ENCODE data around the gene PTPRJ. TPM values are rescaled to one million over a fixed set of nuclear protein-coding genes. Genes with fewer than 3 reads are reported as not detected.

PTPRJ gene
- total RNA-seq, 2 experiments from 2014 or later, result 8.2 to 10.7 TPM

GRCh38 chr11:48090174-48090573 is 109.8 kb downstream of the PTPRJ start:
- H3K4me1 Mint-ChIP-seq (ENCODE audit: low read depth), result peaks cover 49% of the 10 kb centered on the region
- no peaks in the 10 kb centered on the region for H3K36me3 Mint-ChIP-seq (ENCODE audit: low read depth)
- intact Hi-C loops (cut with micrococcal nuclease), result no loop called here
- H3K4me3 Mint-ChIP-seq, result no peak overlapping the region
- H3K27ac Mint-ChIP-seq, result no peak overlapping the region
- CTCF ChIA-PET, result no interaction called here
- no peak for DNase-seq
- H3K9me3 Mint-ChIP-seq, result no peaks in the 10 kb centered on the region
- no peaks in the 10 kb centered on the region for H3K27me3 Mint-ChIP-seq (ENCODE audit: low read depth)

DNA sequence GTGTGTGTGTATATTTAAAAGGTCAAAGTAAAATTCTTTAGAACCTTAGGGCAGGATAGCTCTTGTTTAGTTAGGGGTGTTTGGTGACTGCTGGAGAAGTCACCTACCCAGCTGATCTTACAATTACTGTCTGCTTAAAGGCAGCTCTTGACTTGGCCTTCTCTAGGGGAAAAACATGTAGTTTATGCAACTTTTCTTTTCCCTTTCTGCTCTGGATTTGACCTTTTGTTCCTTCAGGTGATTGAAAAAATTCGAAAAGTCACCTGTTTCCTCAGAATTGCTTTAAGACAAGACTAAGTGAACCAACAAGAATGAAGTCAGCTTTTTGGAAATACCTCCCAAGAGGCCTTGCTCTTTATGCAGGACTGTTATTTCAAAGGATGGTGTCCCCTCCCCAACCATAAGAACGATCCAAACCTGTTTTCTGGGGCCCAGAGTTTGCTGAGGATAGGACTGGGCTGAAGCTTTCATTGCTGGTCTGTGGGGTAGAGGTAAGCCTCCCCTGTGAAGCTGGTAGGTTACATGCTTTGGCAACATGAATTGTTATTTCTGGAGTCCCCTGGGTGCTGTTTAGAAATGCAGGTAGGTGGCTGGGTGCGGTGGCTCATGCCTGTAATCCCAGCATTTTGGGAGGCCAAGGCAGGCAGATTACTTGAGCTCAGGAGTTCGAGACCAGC is 111.2 kb downstream of the PTPRJ start:
- Mint-ChIP-seq H3K4me1 (ENCODE audit: low read depth) (peaks cover 55% of the 10 kb centered on the region), H3K36me3 (ENCODE audit: low read depth) (no peaks in the 10 kb centered on the region), H3K9me3 (no peaks in the 10 kb centered on the region), H3K27ac (no peak overlapping the region), H3K4me3 (no peak overlapping the region), H3K27me3 (ENCODE audit: low read depth) (no peaks in the 10 kb centered on the region)
- DNase-seq, result no peak
- CTCF ChIA-PET, result interaction anchor here (0.7 kb wide), 1 partner anchor 25 kb away, joined by 4 read pairs; no protein-coding TSS in a partner anchor
- intact Hi-C loops (cut with micrococcal nuclease), result no loop called here

DNA sequence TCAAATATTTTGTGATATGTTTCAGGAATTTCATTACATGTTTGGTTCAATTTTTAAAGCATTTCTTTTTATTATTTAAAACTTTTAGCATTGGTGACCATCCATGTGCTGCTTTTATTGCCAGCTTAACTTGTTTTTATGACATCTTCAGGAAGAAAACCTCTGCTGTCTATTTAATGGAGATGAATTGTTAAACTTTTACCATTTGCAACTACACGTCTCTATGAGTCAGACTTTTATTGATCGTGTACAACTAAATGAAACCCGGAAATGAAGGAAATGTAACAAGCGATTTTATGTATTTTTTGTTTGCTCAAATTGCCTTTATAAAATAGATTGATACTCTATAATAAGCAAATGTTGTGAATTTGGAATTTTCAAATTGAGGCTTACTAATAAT is 113.0 kb downstream of the PTPRJ start:
- H3K36me3 Mint-ChIP-seq (ENCODE audit: low read depth), result no peaks in the 10 kb centered on the region
- H3K27me3 Mint-ChIP-seq (ENCODE audit: low read depth), result no peaks in the 10 kb centered on the region
- H3K9me3 Mint-ChIP-seq, result no peaks in the 10 kb centered on the region
- peaks cover 63% of the 10 kb centered on the region for H3K4me1 Mint-ChIP-seq (ENCODE audit: low read depth)
- DNase-seq, result no peak
- no peak overlapping the region for H3K27ac Mint-ChIP-seq
- CTCF ChIA-PET, result interaction anchor here (1.1 kb wide), 1 partner anchor 159 kb away, joined by 4 read pairs; no protein-coding TSS in a partner anchor
- intact Hi-C loops (cut with micrococcal nuclease), result no loop called here
- H3K4me3 Mint-ChIP-seq, result no peak overlapping the region

DNA sequence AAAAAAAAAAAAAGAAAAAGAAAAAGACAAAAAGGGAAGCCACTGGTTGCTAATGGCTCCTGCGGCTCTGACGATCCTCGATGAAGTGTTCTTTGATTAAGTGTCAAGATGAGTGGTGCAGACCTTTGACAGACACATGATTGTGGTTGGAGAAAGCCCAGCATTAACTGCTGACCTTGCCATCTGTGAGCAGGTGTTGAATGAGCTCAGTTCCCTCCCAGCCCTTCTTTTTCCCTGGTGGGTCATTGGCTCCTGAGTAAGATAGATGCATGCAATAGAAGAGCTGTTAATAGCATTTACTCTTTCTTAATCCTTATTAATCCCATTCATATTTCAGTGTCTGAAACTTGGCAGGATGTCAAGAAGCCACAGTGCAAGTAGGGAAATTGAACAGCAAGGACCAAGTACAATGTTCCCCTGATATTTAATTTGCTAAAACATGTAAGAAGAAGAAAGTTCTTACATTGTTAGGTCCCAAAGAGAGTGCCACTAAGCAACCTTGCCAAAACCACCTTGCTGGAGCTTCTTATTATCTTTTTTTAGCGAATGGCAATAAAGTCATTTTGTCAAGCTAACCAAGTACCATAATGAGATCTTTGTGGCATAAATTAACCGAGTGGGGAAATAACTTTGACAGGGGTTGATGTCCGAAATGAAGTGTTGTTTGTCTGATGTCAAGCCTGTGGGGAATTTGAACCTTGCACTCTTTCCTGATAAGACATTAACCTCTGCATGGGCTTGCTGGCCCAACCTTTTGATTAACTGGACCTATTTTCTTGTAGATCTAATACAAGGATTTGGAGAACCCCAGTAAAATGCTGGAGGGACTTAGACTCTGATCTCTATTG is 113.7 kb downstream of the PTPRJ start:
- CTCF ChIA-PET, result no interaction called here
- H3K27ac Mint-ChIP-seq, result no peak overlapping the region
- H3K4me3 Mint-ChIP-seq, result no peak overlapping the region
- DNase-seq, result no peak
- H3K36me3 Mint-ChIP-seq (ENCODE audit: low read depth), result no peaks in the 10 kb centered on the region
- peaks cover 64% of the 10 kb centered on the region for H3K4me1 Mint-ChIP-seq (ENCODE audit: low read depth)
- no peaks in the 10 kb centered on the region for H3K27me3 Mint-ChIP-seq (ENCODE audit: low read depth)
- no peaks in the 10 kb centered on the region for H3K9me3 Mint-ChIP-seq
- intact Hi-C loops (cut with micrococcal nuclease), result no loop called here

GRCh38 chr11:48094643-48095339 is 114.4 kb downstream of the PTPRJ start:
- H3K4me1 Mint-ChIP-seq (ENCODE audit: low read depth), result peaks cover 70% of the 10 kb centered on the region
- H3K36me3 Mint-ChIP-seq (ENCODE audit: low read depth), result no peaks in the 10 kb centered on the region
- H3K4me3 Mint-ChIP-seq, result no peak overlapping the region
- H3K27ac Mint-ChIP-seq, result no peak overlapping the region
- intact Hi-C loops (cut with micrococcal nuclease), result no loop called here
- H3K27me3 Mint-ChIP-seq (ENCODE audit: low read depth), result no peaks in the 10 kb centered on the region
- CTCF ChIA-PET, result interaction anchor here (1.2 to 1.3 kb wide), 2 partner anchors 13 to 160 kb away, joined by 3 read pairs; no protein-coding TSS in a partner anchor
- no peaks in the 10 kb centered on the region for H3K9me3 Mint-ChIP-seq
- no peak for DNase-seq

GRCh38 chr11:48095779-48096470 is 115.6 kb downstream of the PTPRJ start:
- Mint-ChIP-seq H3K4me3 (no peak overlapping the region), H3K27ac (no peak overlapping the region), H3K27me3 (ENCODE audit: low read depth) (no peaks in the 10 kb centered on the region), H3K9me3 (no peaks in the 10 kb centered on the region), H3K36me3 (ENCODE audit: low read depth) (no peaks in the 10 kb centered on the region), H3K4me1 (ENCODE audit: low read depth) (peaks cover 62% of the 10 kb centered on the region)
- intact Hi-C loops (cut with micrococcal nuclease), result loop anchor here (2.0 kb wide), 1 partner anchor 41 kb away; no protein-coding TSS in a partner anchor
- CTCF ChIA-PET, result interaction anchor here (1.2 to 1.3 kb wide), 2 partner anchors 12 to 161 kb away, joined by 3 read pairs; no protein-coding TSS in a partner anchor
- DNase-seq, result no peak

GRCh38 chr11:48096588-48097525 is 116.5 kb downstream of the PTPRJ start:
- H3K27me3 Mint-ChIP-seq (ENCODE audit: low read depth), result no peaks in the 10 kb centered on the region
- CTCF ChIA-PET, result interaction anchor here (0.6 kb wide), 1 partner anchor 140 kb away, joined by 3 read pairs; no protein-coding TSS in a partner anchor
- peak; percentile 29 for DNase-seq
- intact Hi-C loops (cut with micrococcal nuclease), result loop anchor here (2.0 kb wide), 1 partner anchor 42 kb away; no protein-coding TSS in a partner anchor
- no peak overlapping the region for H3K4me3 Mint-ChIP-seq
- peaks cover 59% of the 10 kb centered on the region for H3K4me1 Mint-ChIP-seq (ENCODE audit: low read depth)
- no peaks in the 10 kb centered on the region for H3K9me3 Mint-ChIP-seq
- H3K27ac Mint-ChIP-seq, result peak overlapping the region; percentile 69
- H3K36me3 Mint-ChIP-seq (ENCODE audit: low read depth), result no peaks in the 10 kb centered on the region

DNA sequence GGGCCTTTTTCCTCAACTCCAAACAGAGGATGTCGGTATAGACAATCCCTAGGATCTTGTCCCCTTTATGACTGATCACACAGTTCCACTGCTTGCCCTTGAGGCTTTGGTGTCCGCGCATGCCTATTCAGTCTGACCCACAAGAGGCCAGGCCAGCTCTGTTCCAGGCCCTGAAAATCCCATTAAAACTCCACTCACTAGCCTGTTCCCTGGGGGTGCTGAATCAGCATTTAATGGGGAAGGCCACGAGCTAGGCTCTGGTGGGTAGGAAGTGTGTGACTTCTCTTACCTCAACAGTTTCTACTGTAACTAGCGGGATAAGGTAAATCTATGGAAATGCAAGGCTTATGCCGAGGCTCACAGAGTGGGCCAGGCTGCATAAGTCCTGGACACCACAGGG is 117.7 kb downstream of the PTPRJ start:
- H3K9me3 Mint-ChIP-seq, result no peaks in the 10 kb centered on the region
- peaks cover 62% of the 10 kb centered on the region for H3K4me1 Mint-ChIP-seq (ENCODE audit: low read depth)
- no peaks in the 10 kb centered on the region for H3K27me3 Mint-ChIP-seq (ENCODE audit: low read depth)
- H3K36me3 Mint-ChIP-seq (ENCODE audit: low read depth), result no peaks in the 10 kb centered on the region
- H3K27ac Mint-ChIP-seq, result peak overlapping the region; percentile 69
- intact Hi-C loops (cut with micrococcal nuclease), result no loop called here
- CTCF ChIA-PET, result interaction anchor here (1.0 to 1.2 kb wide), 2 partner anchors 10 to 11 kb away, joined by 4 read pairs; no protein-coding TSS in a partner anchor
- no peak overlapping the region for H3K4me3 Mint-ChIP-seq
- no peak for DNase-seq

- intact Hi-C loops (cut with micrococcal nuclease), result no loop called here
- CTCF ChIA-PET, result interaction anchor here (0.7 to 1.1 kb wide), 2 partner anchors 89 to 165 kb away, joined by 3 to 4 read pairs; no protein-coding TSS in a partner anchor
- Mint-ChIP-seq H3K27me3 (ENCODE audit: low read depth) (no peaks in the 10 kb centered on the region), H3K4me3 (no peak overlapping the region), H3K4me1 (ENCODE audit: low read depth) (peaks cover 61% of the 10 kb centered on the region), H3K9me3 (no peaks in the 10 kb centered on the region), H3K27ac (no peak overlapping the region), H3K36me3 (ENCODE audit: low read depth) (no peaks in the 10 kb centered on the region)
- no peak for DNase-seq
Measured at GRCh38 chr11:48099916-48100446, 119.6 kb downstream of the PTPRJ start.

GRCh38 chr11:48101044-48101733 is 120.8 kb downstream of the PTPRJ start:
- DNase-seq, result no peak
- Mint-ChIP-seq H3K4me1 (ENCODE audit: low read depth) (peaks cover 63% of the 10 kb centered on the region), H3K9me3 (no peaks in the 10 kb centered on the region), H3K36me3 (ENCODE audit: low read depth) (no peaks in the 10 kb centered on the region), H3K4me3 (no peak overlapping the region), H3K27ac (no peak overlapping the region), H3K27me3 (ENCODE audit: low read depth) (no peaks in the 10 kb centered on the region)
- CTCF ChIA-PET, result interaction anchor here (1.0 kb wide), 1 partner anchor 57 kb away, joined by 3 read pairs; no protein-coding TSS in a partner anchor
- intact Hi-C loops (cut with micrococcal nuclease), result no loop called here

All from activated naive CD4-positive, alpha-beta T cell treated with anti-CD3 and anti-CD28 coated beads for 36 hours (primary cell).